ENCODE measurements around the gene PSMB8.
A peak's percentile ranks its signal among the peaks of the same experiment; 100 is the strongest.

The PSMB8 gene

GRCh38 chr6:32845384-32845884 is 1.6 kb upstream of the PSMB8 start:
- peaks cover 3% of the 10 kb centered on the region; the same call in 1 of the 2 replicates for H3K4me1 ChIP-seq (ENCODE audit: control insufficient read depth, insufficient read depth, low read length)
- no peak overlapping the region for H3K27ac ChIP-seq (ENCODE audit: low read depth, low read length)
- H3K36me3 ChIP-seq (ENCODE audit: control insufficient read depth, insufficient read depth, low read length), result peaks cover 8% of the 10 kb centered on the region; the same call in 1 of the 2 replicates
- no peaks in the 10 kb centered on the region for H3K9me3 ChIP-seq (ENCODE audit: control insufficient read depth, insufficient read depth, low read depth, low read length)
- peaks cover 78% of the 10 kb centered on the region for H3K27me3 ChIP-seq (ENCODE audit: control insufficient read depth, insufficient read depth, low read length)
- H3K9ac ChIP-seq (ENCODE audit: low read length), result no peak overlapping the region
- H3K4me3 ChIP-seq (ENCODE audit: low read depth, low read length), result no peak overlapping the region

DNA sequence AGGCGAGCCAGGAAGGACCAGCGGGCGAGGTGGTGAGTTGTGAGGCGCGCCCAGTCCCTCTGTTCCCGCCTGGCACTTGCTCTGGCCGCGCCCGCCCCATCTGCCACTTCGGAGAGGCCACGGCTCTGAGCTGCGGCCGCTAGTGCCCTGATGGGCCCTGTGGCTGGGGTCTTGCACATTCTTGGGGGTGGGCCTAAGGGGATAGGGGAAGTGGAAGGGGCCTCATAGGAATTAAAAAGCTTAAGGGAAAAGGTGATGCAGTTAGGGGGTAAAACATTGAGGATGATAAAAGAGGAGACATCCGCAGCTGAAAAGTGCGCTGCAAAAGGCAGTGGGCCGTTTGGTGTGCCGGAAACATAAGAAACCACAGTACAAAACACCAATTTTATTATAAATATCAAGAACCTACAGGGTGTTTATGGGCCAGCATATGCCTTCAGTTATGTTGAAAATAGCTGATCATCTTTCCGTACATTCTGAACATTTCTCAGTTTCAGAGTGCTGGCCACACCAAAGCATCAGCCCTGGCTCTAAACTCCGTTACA is 1.1 kb upstream of the PSMB8 start:
- Histone ChIP-seq H3K4me1 (ENCODE audit: control insufficient read depth, insufficient read depth, low read length) (peaks cover 3% of the 10 kb centered on the region; the same call in 1 of the 2 replicates), H3K4me3 (ENCODE audit: low read depth, low read length) (peak overlapping the region; percentile 75), H3K9me3 (ENCODE audit: control insufficient read depth, insufficient read depth, low read depth, low read length) (no peaks in the 10 kb centered on the region), H3K36me3 (ENCODE audit: control insufficient read depth, insufficient read depth, low read length) (peaks cover 8% of the 10 kb centered on the region; the same call in 1 of the 2 replicates), H3K27ac (ENCODE audit: low read depth, low read length) (no peak overlapping the region), H3K27me3 (ENCODE audit: control insufficient read depth, insufficient read depth, low read length) (peaks cover 77% of the 10 kb centered on the region), H3K9ac (ENCODE audit: low read length) (no peak overlapping the region)

GRCh38 chr6:32843331-32843978 is 392 bp downstream of the PSMB8 start:
- Histone ChIP-seq H3K36me3 (ENCODE audit: control insufficient read depth, insufficient read depth, low read length) (peaks cover 8% of the 10 kb centered on the region; the same call in 1 of the 2 replicates), H3K4me3 (ENCODE audit: low read depth, low read length) (peak overlapping the region; percentile 75), H3K4me1 (ENCODE audit: control insufficient read depth, insufficient read depth, low read length) (peaks cover 3% of the 10 kb centered on the region; the same call in 1 of the 2 replicates), H3K9me3 (ENCODE audit: control insufficient read depth, insufficient read depth, low read depth, low read length) (no peaks in the 10 kb centered on the region), H3K27me3 (ENCODE audit: control insufficient read depth, insufficient read depth, low read length) (peaks cover 75% of the 10 kb centered on the region), H3K27ac (ENCODE audit: low read depth, low read length) (no peak overlapping the region), H3K9ac (ENCODE audit: low read length) (peak overlapping the region; percentile 45)

GRCh38 chr6:32842690-32843089 is 1.2 kb downstream of the PSMB8 start:
- Histone ChIP-seq H3K9ac (ENCODE audit: low read length) (no peak overlapping the region), H3K4me1 (ENCODE audit: control insufficient read depth, insufficient read depth, low read length) (peaks cover 6% of the 10 kb centered on the region), H3K27ac (ENCODE audit: low read depth, low read length) (no peak overlapping the region), H3K36me3 (ENCODE audit: control insufficient read depth, insufficient read depth, low read length) (peaks cover 8% of the 10 kb centered on the region; the same call in 1 of the 2 replicates), H3K4me3 (ENCODE audit: low read depth, low read length) (no peak overlapping the region), H3K27me3 (ENCODE audit: control insufficient read depth, insufficient read depth, low read length) (peaks cover 71% of the 10 kb centered on the region), H3K9me3 (ENCODE audit: control insufficient read depth, insufficient read depth, low read depth, low read length) (no peaks in the 10 kb centered on the region)

DNA sequence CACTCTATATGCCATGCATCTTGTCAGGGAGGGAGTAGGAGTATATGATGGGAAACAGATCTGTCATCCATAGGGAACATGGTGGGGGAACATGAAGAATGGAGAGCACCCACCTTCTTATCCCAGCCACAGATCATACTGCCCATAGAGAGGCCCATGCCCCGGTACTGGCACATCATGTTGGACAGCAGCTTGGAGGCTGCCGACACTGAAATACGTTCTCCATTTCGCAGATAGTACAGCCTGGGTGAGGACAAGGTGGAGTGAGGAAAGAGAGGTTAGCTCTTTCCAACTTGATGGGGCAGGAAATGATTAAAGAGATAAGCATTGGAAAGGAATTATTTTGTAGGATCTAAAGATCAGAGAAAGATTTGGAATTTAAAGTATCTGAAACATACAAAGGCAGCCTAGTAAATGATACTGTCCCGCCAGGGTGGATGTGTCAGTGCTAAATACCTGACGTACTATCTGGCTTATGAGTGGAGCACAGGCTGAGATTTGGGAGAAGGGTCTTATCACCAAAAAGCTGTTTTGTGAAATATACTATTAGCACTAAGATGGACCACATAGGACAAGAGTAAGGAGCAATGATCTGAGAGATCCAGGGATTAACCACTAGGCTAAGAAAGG is 1.7 kb downstream of the PSMB8 start:
- Histone ChIP-seq H3K4me1 (ENCODE audit: control insufficient read depth, insufficient read depth, low read length) (peaks cover 9% of the 10 kb centered on the region), H3K27ac (ENCODE audit: low read depth, low read length) (no peak overlapping the region), H3K9ac (ENCODE audit: low read length) (no peak overlapping the region), H3K4me3 (ENCODE audit: low read depth, low read length) (no peak overlapping the region), H3K9me3 (ENCODE audit: control insufficient read depth, insufficient read depth, low read depth, low read length) (no peaks in the 10 kb centered on the region), H3K36me3 (ENCODE audit: control insufficient read depth, insufficient read depth, low read length) (peaks cover 5% of the 10 kb centered on the region; the same call in 1 of the 2 replicates), H3K27me3 (ENCODE audit: control insufficient read depth, insufficient read depth, low read length) (peaks cover 71% of the 10 kb centered on the region)

GRCh38 chr6:32840604-32841246 is 3.1 kb downstream of the PSMB8 start:
- Histone ChIP-seq H3K9me3 (ENCODE audit: control insufficient read depth, insufficient read depth, low read depth, low read length) (no peaks in the 10 kb centered on the region), H3K36me3 (ENCODE audit: control insufficient read depth, insufficient read depth, low read length) (no peaks in the 10 kb centered on the region), H3K9ac (ENCODE audit: low read length) (no peak overlapping the region), H3K27me3 (ENCODE audit: control insufficient read depth, insufficient read depth, low read length) (peaks cover 63% of the 10 kb centered on the region), H3K4me3 (ENCODE audit: low read depth, low read length) (no peak overlapping the region), H3K27ac (ENCODE audit: low read depth, low read length) (no peak overlapping the region), H3K4me1 (ENCODE audit: control insufficient read depth, insufficient read depth, low read length) (peaks cover 9% of the 10 kb centered on the region)

- Histone ChIP-seq H3K27me3 (ENCODE audit: control insufficient read depth, insufficient read depth, low read length) (peaks cover 56% of the 10 kb centered on the region), H3K27ac (ENCODE audit: low read depth, low read length) (no peak overlapping the region), H3K36me3 (ENCODE audit: control insufficient read depth, insufficient read depth, low read length) (no peaks in the 10 kb centered on the region; the same call in 1 of the 2 replicates), H3K4me1 (ENCODE audit: control insufficient read depth, insufficient read depth, low read length) (peaks cover 9% of the 10 kb centered on the region), H3K4me3 (ENCODE audit: low read depth, low read length) (no peak overlapping the region), H3K9me3 (ENCODE audit: control insufficient read depth, insufficient read depth, low read depth, low read length) (no peaks in the 10 kb centered on the region), H3K9ac (ENCODE audit: low read length) (no peak overlapping the region)
Observed at GRCh38 chr6:32839356-32839755, 4.5 kb downstream of the PSMB8 start.

- Histone ChIP-seq H3K27me3 (ENCODE audit: control insufficient read depth, insufficient read depth, low read length) (peaks cover 46% of the 10 kb centered on the region), H3K9me3 (ENCODE audit: control insufficient read depth, insufficient read depth, low read depth, low read length) (no peaks in the 10 kb centered on the region), H3K4me1 (ENCODE audit: control insufficient read depth, insufficient read depth, low read length) (peaks cover 9% of the 10 kb centered on the region), H3K4me3 (ENCODE audit: low read depth, low read length) (peak within 1 kb of the TSS; percentile 87), H3K27ac (ENCODE audit: low read depth, low read length) (no peak within 1 kb of the TSS), H3K9ac (ENCODE audit: low read length) (peak within 1 kb of the TSS; percentile 65), H3K36me3 (ENCODE audit: control insufficient read depth, insufficient read depth, low read length) (no peaks in the 10 kb centered on the region; the same call in 1 of the 2 replicates)
Observed at GRCh38 chr6:32838114-32838958, 5.5 kb downstream of the PSMB8 start, which contains the start of gene TAP2. TSS of gene TAP2 (minus strand) at chr6:32838739. CDS start at chr6:32838233, 506 bp downstream.

DNA sequence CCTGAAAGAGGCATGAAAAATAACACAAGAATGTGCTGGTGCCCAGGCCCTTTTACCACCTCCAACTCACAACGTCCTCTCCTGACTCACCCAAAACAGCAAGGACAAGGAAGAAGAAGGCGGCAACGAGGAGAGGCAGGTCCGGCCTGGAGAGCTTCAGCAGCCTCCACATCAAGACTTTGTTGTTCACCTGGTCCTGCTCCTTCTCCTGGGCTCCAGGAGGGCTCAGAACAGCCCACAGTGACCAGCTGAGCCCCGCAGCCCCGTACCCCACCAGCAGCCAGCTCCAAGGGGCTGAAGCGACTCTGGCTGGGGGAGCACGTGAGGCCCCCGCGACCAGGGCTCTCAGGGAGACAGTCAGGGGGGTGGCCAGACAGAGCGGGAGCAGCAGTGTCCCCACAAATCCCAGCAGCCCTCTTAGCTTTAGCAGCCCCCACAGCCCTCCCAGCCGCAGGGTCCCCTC is 6.2 kb downstream of the PSMB8 start:
- Histone ChIP-seq H3K27me3 (ENCODE audit: control insufficient read depth, insufficient read depth, low read length) (peaks cover 39% of the 10 kb centered on the region), H3K9me3 (ENCODE audit: control insufficient read depth, insufficient read depth, low read depth, low read length) (no peaks in the 10 kb centered on the region), H3K4me3 (ENCODE audit: low read depth, low read length) (peak overlapping the region; percentile 87), H3K4me1 (ENCODE audit: control insufficient read depth, insufficient read depth, low read length) (peaks cover 6% of the 10 kb centered on the region), H3K27ac (ENCODE audit: low read depth, low read length) (no peak overlapping the region), H3K36me3 (ENCODE audit: control insufficient read depth, insufficient read depth, low read length) (no peaks in the 10 kb centered on the region; the same call in 1 of the 2 replicates), H3K9ac (ENCODE audit: low read length) (no peak overlapping the region)

DNA sequence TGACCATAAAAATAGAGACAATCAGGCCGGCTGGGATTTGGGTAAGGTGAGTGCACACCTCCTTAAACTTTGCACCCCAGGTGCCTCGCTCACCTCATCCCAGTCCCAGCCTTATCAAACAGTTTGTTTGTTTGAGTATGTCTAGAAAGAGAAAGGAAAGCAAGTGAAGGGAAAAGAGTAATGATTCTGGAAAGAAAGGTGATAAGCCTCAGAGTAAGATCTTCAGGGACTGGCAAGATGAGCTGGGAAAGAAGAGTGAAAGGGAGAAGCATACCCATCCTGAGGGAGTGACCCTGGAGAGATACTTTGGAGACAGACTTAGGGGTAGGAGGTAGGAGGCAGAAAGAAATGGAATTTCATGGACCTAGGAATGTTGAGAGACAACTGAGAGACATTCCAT is 7.0 kb downstream of the PSMB8 start:
- no peak overlapping the region for H3K27ac ChIP-seq (ENCODE audit: low read depth, low read length)

More for the DNA sequence above, 7.0 kb downstream of the PSMB8 start:
- H3K9me3 ChIP-seq (ENCODE audit: control insufficient read depth, insufficient read depth, low read depth, low read length), result no peaks in the 10 kb centered on the region
- H3K4me3 ChIP-seq (ENCODE audit: low read depth, low read length), result no peak overlapping the region
- H3K27me3 ChIP-seq (ENCODE audit: control insufficient read depth, insufficient read depth, low read length), result peaks cover 31% of the 10 kb centered on the region; the same call in 1 of the 2 replicates
- peaks cover 6% of the 10 kb centered on the region for H3K4me1 ChIP-seq (ENCODE audit: control insufficient read depth, insufficient read depth, low read length)
- no peaks in the 10 kb centered on the region; the same call in 1 of the 2 replicates for H3K36me3 ChIP-seq (ENCODE audit: control insufficient read depth, insufficient read depth, low read length)
- no peak overlapping the region for H3K9ac ChIP-seq (ENCODE audit: low read length)
